H1 (cell line): Measurements from ENCODE around the gene CCBE1. TPM values are rescaled to one million over a fixed set of nuclear protein-coding genes. Genes with fewer than 3 reads are reported as not detected.

ENCODE experiments used
- CTCF ChIA-PET: fragments of 300-600 bp; sonication (Branson Sonifier 250); formaldehyde crosslinking; loops from one replicate; lab custom pipeline; 2021; ENCODE audit not compliant: partially characterized antibody; lab: Charles Lee
- POLR2A ChIA-PET: fragments of 300-600 bp; sonication (Branson Sonifier 250); formaldehyde crosslinking; loops from one replicate; lab custom pipeline; 2021; ENCODE audit warnings: inconsistent platforms; ENCODE audit not compliant: partially characterized antibody; lab: Charles Lee
- DNase-seq, 2 experiments: peaks; one replicate each; pipeline versions ENCODE4 v3.0.0 to v3.0.0-alpha.2; 2010 to 2022; ENCODE audit warnings: low spot score in 2 of 2, low read depth in 1 of 2, mixed read lengths in 1 of 2
- FAIRE-seq: peaks from 2 replicates; lab custom pipeline; 2011; peaks lifted over from hg19 to GRCh38; lab: Jason Lieb, UNC
- H2AFZ ChIP-seq: 2 replicates; pipeline ENCODE4 v1.8.1; 2012; ENCODE audit warnings: low read length, inconsistent platforms
- H2AK5ac ChIP-seq: 2 replicates; pipeline ENCODE4 v1.6.1; 2013; ENCODE audit warnings: low read depth, low read length
- H2BK120ac ChIP-seq: replicated peaks from 2 replicates; pipeline ENCODE3; 2013; ENCODE audit warnings: low read depth, low read length, inconsistent platforms
- H2BK12ac ChIP-seq: 2 replicates; pipeline ENCODE4 v1.6.1; 2013; ENCODE audit warnings: low read depth, low read length
- H2BK15ac ChIP-seq: 2 replicates; pipeline ENCODE4 v1.6.1; 2013; ENCODE audit warnings: low read length
- H2BK20ac ChIP-seq: 2 replicates; pipeline ENCODE4 v1.6.1; 2013; ENCODE audit warnings: low read length
- H2BK5ac ChIP-seq: 2 replicates; pipeline ENCODE4 v1.6.1; 2013; ENCODE audit warnings: low read depth, low read length
- H3K14ac ChIP-seq: 2 replicates; pipeline ENCODE4 v1.6.1; 2013; ENCODE audit warnings: inconsistent platforms; ENCODE audit not compliant: insufficient read length
- H3K18ac ChIP-seq: 2 replicates; pipeline ENCODE4 v1.6.1; 2013; ENCODE audit warnings: low read length; ENCODE audit errors: extremely low read depth
- H3K23ac ChIP-seq: 2 replicates; pipeline ENCODE4 v1.6.1; 2013; ENCODE audit warnings: inconsistent platforms; ENCODE audit not compliant: insufficient read length
- H3K23me2 ChIP-seq: 2 replicates; pipeline ENCODE4 v1.6.1; 2013; ENCODE audit warnings: low read depth, low read length
- H3K27ac ChIP-seq: 2 replicates; pipeline ENCODE4 v1.6.1; 2011; ENCODE audit warnings: low read depth, low read length, inconsistent platforms
- H3K27me3 ChIP-seq, 4 experiments: replicated peaks in 1 of 4; 1 replicate in 1 of 4; 2 replicates in 3 of 4; pipeline versions ENCODE4 v1.6.1 to v1.8.1; 2011 to 2013; ENCODE audit warnings: low read length in 3 of 4, mild to moderate bottlenecking in 3 of 4, inconsistent platforms in 2 of 4, mixed read lengths in 2 of 4, moderate library complexity in 1 of 4; ENCODE audit not compliant: control insufficient read depth in 3 of 4, insufficient read depth in 3 of 4; ENCODE audit errors: extremely low read depth in 1 of 4
- H3K36me3 ChIP-seq, 4 experiments: 2 replicates each; pipeline versions ENCODE4 v1.6.1 to v1.8.1; 2011 to 2013; ENCODE audit warnings: mild to moderate bottlenecking in 4 of 4, low read length in 3 of 4, moderate library complexity in 2 of 4, control low read depth in 1 of 4, inconsistent platforms in 1 of 4; ENCODE audit not compliant: insufficient read depth in 4 of 4, control insufficient read depth in 2 of 4
- H3K4ac ChIP-seq: replicated peaks from 2 replicates; pipeline ENCODE3; 2013; ENCODE audit warnings: low read length, low read depth, mixed read lengths, inconsistent platforms; ENCODE audit not compliant: insufficient read length
- H3K4me1 ChIP-seq, 4 experiments: replicated peaks in 1 of 4; 1 replicate in 1 of 4; 2 replicates in 3 of 4; pipeline versions ENCODE4 v1.6.1 to v1.8.1; 2011 to 2013; ENCODE audit warnings: low read length in 3 of 4, inconsistent platforms in 2 of 4, mixed read lengths in 1 of 4; ENCODE audit not compliant: insufficient read depth in 4 of 4, control insufficient read depth in 3 of 4
- H3K4me2 ChIP-seq, 2 experiments: 2 replicates each; pipeline versions ENCODE4 v1.6.1 to v1.8.1; 2011 to 2013; ENCODE audit warnings: low read depth in 2 of 2, low read length in 2 of 2, control low read depth in 1 of 2, inconsistent platforms in 1 of 2, mild to moderate bottlenecking in 1 of 2; ENCODE audit not compliant: insufficient read depth in 1 of 2
- H3K4me3 ChIP-seq, 4 experiments: fragments of 200-600, 300-600 bp in 1 of 4; sonication (generic), shearing (Covaris generic), sonication (Bioruptor Twin) in 1 of 4; 2 replicates each; pipeline versions ENCODE4 v1.5.1 to v1.8.1; 2011 to 2016; ENCODE audit warnings: low read length in 4 of 4, low read depth in 3 of 4, control low read depth in 2 of 4, inconsistent platforms in 2 of 4, mild to moderate bottlenecking in 2 of 4, mixed read lengths in 1 of 4, moderate library complexity in 1 of 4; ENCODE audit not compliant: insufficient read depth in 2 of 4; ENCODE audit errors: extremely low read depth in 1 of 4
- H3K56ac ChIP-seq: replicated peaks from 2 replicates; pipeline ENCODE3; 2013; ENCODE audit warnings: low read depth, mild to moderate bottlenecking, mixed read lengths, low read length, inconsistent platforms; ENCODE audit not compliant: insufficient read length
- H3K79me1 ChIP-seq: 2 replicates; pipeline ENCODE4 v1.6.1; 2013; ENCODE audit warnings: low read depth, low read length, control low read depth
- H3K79me2 ChIP-seq, 2 experiments: 2 replicates each; pipeline versions ENCODE4 v1.6.1 to v1.8.1; 2012 to 2013; ENCODE audit warnings: low read length in 2 of 2, mild to moderate bottlenecking in 2 of 2, inconsistent platforms in 1 of 2; ENCODE audit not compliant: insufficient read depth in 2 of 2, control insufficient read depth in 1 of 2
- H3K9ac ChIP-seq, 4 experiments: replicated peaks in 1 of 4; 1 replicate in 1 of 4; 2 replicates in 3 of 4; pipeline versions ENCODE4 v1.6.1 to v1.8.1; 2011 to 2013; ENCODE audit warnings: low read depth in 3 of 4, low read length in 3 of 4, control low read depth in 2 of 4, mild to moderate bottlenecking in 2 of 4, moderate library complexity in 2 of 4, inconsistent platforms in 1 of 4; ENCODE audit errors: extremely low read depth in 1 of 4
- H3K9me3 ChIP-seq, 2 experiments: 2 replicates each; pipeline versions ENCODE4 v1.6.1 to v1.8.1; 2012 to 2013; ENCODE audit warnings: mild to moderate bottlenecking in 2 of 2, moderate library complexity in 2 of 2, control low read depth in 1 of 2, inconsistent platforms in 1 of 2, low read depth in 1 of 2, low read length in 1 of 2, mixed read lengths in 1 of 2; ENCODE audit not compliant: insufficient read depth in 2 of 2
- H4K20me1 ChIP-seq, 2 experiments: replicated peaks in 1 of 2; 2 replicates each; pipeline versions ENCODE3 to v1.8.1; 2011 to 2013; ENCODE audit warnings: inconsistent platforms in 2 of 2, low read length in 2 of 2, mild to moderate bottlenecking in 1 of 2; ENCODE audit not compliant: insufficient read depth in 2 of 2, control insufficient read depth in 1 of 2
- H4K5ac ChIP-seq: 2 replicates; pipeline ENCODE4 v1.6.1; 2013; ENCODE audit warnings: low read length, low read depth, mixed read lengths, inconsistent platforms; ENCODE audit not compliant: insufficient read length
- H4K8ac ChIP-seq: 2 replicates; pipeline ENCODE4 v1.8.0; 2013; ENCODE audit warnings: mild to moderate bottlenecking, moderate library complexity, low read length, inconsistent platforms; ENCODE audit not compliant: insufficient read depth; ENCODE audit errors: extremely low read depth
- H4K91ac ChIP-seq: replicated peaks from 2 replicates; pipeline ENCODE3; 2013; ENCODE audit warnings: low read length, mixed read lengths, inconsistent platforms; ENCODE audit not compliant: insufficient read length
- ATF3 ChIP-seq: IDR thresholded peaks from 2 replicates; pipeline ENCODE4 v1.6.1; 2011; ENCODE audit warnings: low read depth, mild to moderate bottlenecking, low read length; ENCODE audit not compliant: insufficient read depth
- TAF1 ChIP-seq: IDR thresholded peaks from 2 replicates; pipeline ENCODE4 v1.6.1; 2011; ENCODE audit warnings: mild to moderate bottlenecking, low read depth, low read length
- TEAD4 ChIP-seq: IDR thresholded peaks from 2 replicates; pipeline ENCODE4 v1.6.1; 2012; ENCODE audit warnings: low read depth, low read length, inconsistent platforms, mixed read lengths
- WGBS, 2 experiments: shearing (Covaris generic) in 1 of 2; methylation state at CpG; one replicate each; pipeline versions ENCODE4 v1.1.6 to v1.1.7; 2013 to 2015; ENCODE audit warnings: low lambda C conversion rate in 2 of 2, mixed read lengths in 2 of 2, inconsistent platforms in 1 of 2, low coverage in 1 of 2, missing lambda C conversion rate in 1 of 2; ENCODE audit not compliant: insufficient replicate concordance in 2 of 2, insufficient coverage in 1 of 2, insufficient read length in 1 of 2; ENCODE audit errors: extremely low coverage in 1 of 2, missing lambda C conversion rate in 1 of 2; 5-methylcytosine and 5-hydroxymethylcytosine counted together
- polyA plus RNA-seq, 7 experiments: library from polyadenylated mRNA; depleted of rRNA in 3 of 7; stranded (reverse) in 5 of 7; unstranded in 2 of 7; fragments of >200 nt in 5 of 7; fragments of 200-250 nt in 2 of 7; gene quantifications; 1 replicate in 5 of 7; 2 replicates in 1 of 7; 4 replicates in 1 of 7; pipeline versions ENCODE4 v1.2.1 to v1.2.3, GENCODE V29; 2011 to 2013; ENCODE audit warnings: missing spikeins in 2 of 7, mixed read lengths in 2 of 7
- total RNA-seq: library from RNA; stranded (reverse); fragmentation: NEBNext Ultra II Directional; extraction: Animal tissue kit (Norgen Biotek cat#: 25700); gene quantifications from 2 replicates; pipeline ENCODE4 v1.2.1, GENCODE V29; 2021

Gene CCBE1
- total and polyA plus RNA-seq, 2 of the 8 experiments (the other 6 are each of a cell fraction or from before 2014, with no cell fraction given) = 2.1 to 2.6 TPM

GRCh38 chr18:59573962-59574361, 123.3 kb downstream of the CCBE1 start:
- POLR2A ChIA-PET = no interaction called here

More at GRCh38 chr18:59573962-59574361, 123.3 kb downstream of the CCBE1 start:
- Histone ChIP-seq H4K5ac (no peak overlapping the region), H3K9me3 (no peaks in the 10 kb centered on the region), H4K91ac (no peak overlapping the region), H3K79me2 (no peaks in the 10 kb centered on the region), H3K27ac (no peak overlapping the region), H3K79me1 (no peaks in the 10 kb centered on the region), H3K4me2 (no peak overlapping the region), H2AK5ac (no peak overlapping the region), H2AFZ (no peak overlapping the region), H3K36me3 (no peaks in the 10 kb centered on the region)
- WGBS, 2 experiments = 89% methylated on average over 2 of the region's 2 CpGs; no CpG with 5 or more reads in 1 of the 2 experiments
- no peak for DNase-seq
- no peak for TF ChIP-seq TAF1
- TF ChIP-seq TEAD4 = no peak
- no peak for TF ChIP-seq ATF3
- TF ChIP-seq, all 59 proteins: peak for 0
- no peaks in the 10 kb centered on the region for H3K23me2 ChIP-seq
- no peaks in the 10 kb centered on the region for H3K27me3 ChIP-seq
- no peak for FAIRE-seq
- H3K9ac ChIP-seq = no peak overlapping the region
- no peak overlapping the region for H2BK5ac ChIP-seq
- H2BK20ac ChIP-seq = no peak overlapping the region
- no peak overlapping the region for H3K4ac ChIP-seq
- H4K20me1 ChIP-seq = no peaks in the 10 kb centered on the region
- no peak overlapping the region for H3K14ac ChIP-seq
- H2BK120ac ChIP-seq = no peak overlapping the region
- H4K8ac ChIP-seq = no peak overlapping the region
- no peak overlapping the region for H3K4me3 ChIP-seq
- no peak overlapping the region for H3K56ac ChIP-seq
- no peak overlapping the region for H2BK15ac ChIP-seq
- H3K23ac ChIP-seq = no peak overlapping the region
- no peak overlapping the region for H3K18ac ChIP-seq
- H3K4me1 ChIP-seq = no peaks in the 10 kb centered on the region; a peak in 1 of 7 replicates
- H2BK12ac ChIP-seq = no peak overlapping the region
- CTCF ChIA-PET = no interaction called here
